ENCODE measurements around the gene NGRN.

DNA sequence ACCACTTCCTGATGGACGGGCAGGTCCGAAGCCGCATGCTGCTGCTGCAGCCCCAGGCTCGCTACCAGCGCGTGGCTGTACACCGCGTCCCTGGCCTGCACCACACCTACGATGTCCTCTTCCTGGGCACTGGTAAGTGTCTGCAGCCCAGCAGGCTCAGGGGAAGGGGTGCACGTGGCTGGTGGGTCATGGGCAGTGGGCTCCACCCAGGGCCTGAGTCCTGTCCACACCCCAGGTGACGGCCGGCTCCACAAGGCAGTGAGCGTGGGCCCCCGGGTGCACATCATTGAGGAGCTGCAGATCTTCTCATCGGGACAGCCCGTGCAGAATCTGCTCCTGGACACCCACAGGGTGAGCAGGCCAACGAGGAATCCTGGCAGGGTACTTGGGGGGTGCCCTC, 40.4 kb upstream of the NGRN start:
- TF ChIP-seq CTCF (IDR thresholded peaks at IDR 0.05) (no peak), POLR2A (IDR thresholded peaks at IDR 0.05) (no peak)

All from esophagus squamous epithelium (tissue), 4 donors.